ENCODE measurements around the gene XAGE5.

The XAGE5 gene

DNA sequence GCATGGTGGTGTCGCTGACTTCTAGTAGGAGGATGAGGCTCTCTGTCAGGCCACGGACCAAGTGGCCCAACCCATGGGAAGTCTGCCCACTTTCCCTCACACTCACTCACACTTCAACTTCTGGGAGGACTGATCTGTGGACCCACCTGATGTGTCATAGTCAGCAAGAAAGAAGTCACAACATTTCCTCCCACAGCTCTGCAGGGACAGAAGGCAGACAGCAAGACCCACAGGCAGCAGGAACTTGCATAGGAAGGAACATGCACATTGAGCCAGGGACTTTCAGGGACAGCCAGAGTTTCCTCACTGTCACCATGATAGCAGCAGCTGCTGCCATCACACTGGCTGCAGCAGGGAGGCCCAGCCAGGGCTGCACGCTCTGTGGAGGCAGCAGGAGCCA is 19.5 kb downstream of the XAGE5 start:
- TF ChIP-seq CREB1 (IDR thresholded peaks at IDR 0.05; ENCODE audit: low read depth) = no peak
- TF ChIP-seq TAF1 (IDR thresholded peaks at IDR 0.05; ENCODE audit: low read depth) = no peak

- TF ChIP-seq NFIC (IDR thresholded peaks at IDR 0.05) = no peak
- TF ChIP-seq, protein P1, sequence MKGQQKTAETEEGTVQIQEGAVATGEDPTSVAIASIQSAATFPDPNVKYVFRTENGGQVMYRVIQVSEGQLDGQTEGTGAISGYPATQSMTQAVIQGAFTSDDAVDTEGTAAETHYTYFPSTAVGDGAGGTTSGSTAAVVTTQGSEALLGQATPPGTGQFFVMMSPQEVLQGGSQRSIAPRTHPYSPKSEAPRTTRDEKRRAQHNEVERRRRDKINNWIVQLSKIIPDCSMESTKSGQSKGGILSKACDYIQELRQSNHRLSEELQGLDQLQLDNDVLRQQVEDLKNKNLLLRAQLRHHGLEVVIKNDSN (IDR thresholded peaks at IDR 0.05) = no peak
- TF ChIP-seq TCF12 (IDR thresholded peaks at IDR 0.05; ENCODE audit: low read depth) = no peak
- no peak for TF ChIP-seq TAF1 (IDR thresholded peaks at IDR 0.05; ENCODE audit: low read depth)
Measured at GRCh38 chrX:52839137-52839536, 28.1 kb downstream of the XAGE5 start.

- no peak for TF ChIP-seq TCF12 (IDR thresholded peaks at IDR 0.05; ENCODE audit: low read depth)
- no peak for TF ChIP-seq RAD21 (IDR thresholded peaks at IDR 0.05; ENCODE audit: low read depth)
- no peak for TF ChIP-seq YY1 (IDR thresholded peaks at IDR 0.05; ENCODE audit: low read depth)
- no peak for TF ChIP-seq EGR1 (IDR thresholded peaks at IDR 0.05)
- TF ChIP-seq NFIC (IDR thresholded peaks at IDR 0.05) = no peak
- TF ChIP-seq, protein P2, sequence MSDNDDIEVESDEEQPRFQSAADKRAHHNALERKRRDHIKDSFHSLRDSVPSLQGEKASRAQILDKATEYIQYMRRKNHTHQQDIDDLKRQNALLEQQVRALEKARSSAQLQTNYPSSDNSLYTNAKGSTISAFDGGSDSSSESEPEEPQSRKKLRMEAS (IDR thresholded peaks at IDR 0.05) = no peak
- TF ChIP-seq CREB1 (IDR thresholded peaks at IDR 0.05; ENCODE audit: low read depth) = no peak
- TF ChIP-seq TAF1 (IDR thresholded peaks at IDR 0.05; ENCODE audit: low read depth) = no peak
- TF ChIP-seq, protein P1 (IDR thresholded peaks at IDR 0.05) = no peak
- TF ChIP-seq ZBTB7A (IDR thresholded peaks at IDR 0.05; ENCODE audit: low read depth) = no peak
- no peak for TF ChIP-seq FOXM1 (IDR thresholded peaks at IDR 0.05; ENCODE audit: borderline replicate concordance, low read depth)
- TF ChIP-seq CEBPB (IDR thresholded peaks at IDR 0.05) = no peak
- no peak for TF ChIP-seq TEAD4 (IDR thresholded peaks at IDR 0.05)
- no peak for TF ChIP-seq REST (IDR thresholded peaks at IDR 0.05; ENCODE audit: low read depth)
- no peak for TF ChIP-seq EP300 (IDR thresholded peaks at IDR 0.05; ENCODE audit: borderline replicate concordance)
Measured at GRCh38 chrX:52852110-52852860, 41.2 kb downstream of the XAGE5 start.

- TF ChIP-seq RAD21 (IDR thresholded peaks at IDR 0.05; ENCODE audit: low read depth) (no peak), NFIC (IDR thresholded peaks at IDR 0.05) (no peak), CEBPB (IDR thresholded peaks at IDR 0.05) (no peak), TAF1 (IDR thresholded peaks at IDR 0.05; ENCODE audit: low read depth) (no peak), ZBTB7A (IDR thresholded peaks at IDR 0.05; ENCODE audit: low read depth) (no peak), FOXM1 (IDR thresholded peaks at IDR 0.05; ENCODE audit: borderline replicate concordance, low read depth) (no peak), EP300 (IDR thresholded peaks at IDR 0.05; ENCODE audit: borderline replicate concordance) (no peak), YY1 (IDR thresholded peaks at IDR 0.05; ENCODE audit: low read depth) (no peak), EGR1 (IDR thresholded peaks at IDR 0.05) (no peak), REST (IDR thresholded peaks at IDR 0.05; ENCODE audit: low read depth) (no peak), CREB1 (IDR thresholded peaks at IDR 0.05; ENCODE audit: low read depth) (no peak), TEAD4 (IDR thresholded peaks at IDR 0.05) (no peak), TCF12 (IDR thresholded peaks at IDR 0.05; ENCODE audit: low read depth) (no peak)
- TF ChIP-seq, protein P1 (IDR thresholded peaks at IDR 0.05) = no peak
- TF ChIP-seq, protein P2 (IDR thresholded peaks at IDR 0.05) = no peak
Measured at GRCh38 chrX:52865343-52865998, 54.4 kb downstream of the XAGE5 start.

Data from Ishikawa (cell line).